H9 (cell line): ENCODE data around the gene SEPTIN3. TPM values are rescaled to one million over a fixed set of nuclear protein-coding genes. Genes with fewer than 3 reads are reported as not detected.
A peak's percentile ranks its signal among the peaks of the same experiment; 100 is the strongest.

Experiments
- DNase-seq: peaks from one replicate; pipeline ENCODE4 v3.0.0-alpha.2; 2017
- H2AFZ ChIP-seq: one replicate; pipeline ENCODE4 v1.6.1; 2013; ENCODE audit warnings: mild to moderate bottlenecking, low read length, control low read depth, moderate library complexity
- H2AK5ac ChIP-seq: 2 replicates; pipeline ENCODE4 v1.6.1; 2013; ENCODE audit warnings: low read length, control low read depth, mixed read lengths; ENCODE audit not compliant: insufficient read length
- H2BK120ac ChIP-seq: one replicate; pipeline ENCODE4 v1.6.1; 2013; ENCODE audit warnings: low read depth, mild to moderate bottlenecking, low read length, control low read depth, inconsistent platforms; ENCODE audit not compliant: poor library complexity, severe bottlenecking
- H2BK12ac ChIP-seq: 2 replicates; pipeline ENCODE4 v1.6.1; 2013; ENCODE audit warnings: low read length, control low read depth, mixed read lengths, low read depth; ENCODE audit not compliant: insufficient read length
- H2BK15ac ChIP-seq: 2 replicates; pipeline ENCODE4 v1.6.1; 2013; ENCODE audit warnings: low read depth, low read length, control low read depth
- H2BK20ac ChIP-seq: one replicate; pipeline ENCODE4 v1.6.1; 2013; ENCODE audit warnings: low read depth, mild to moderate bottlenecking, low read length, control low read depth, inconsistent platforms; ENCODE audit not compliant: poor library complexity, severe bottlenecking
- H2BK5ac ChIP-seq: 2 replicates; pipeline ENCODE4 v1.6.1; 2013; ENCODE audit warnings: low read length, control low read depth, mixed read lengths; ENCODE audit not compliant: insufficient read length
- H3K14ac ChIP-seq: 2 replicates; pipeline ENCODE4 v1.6.1; 2013; ENCODE audit warnings: low read length, control low read depth; ENCODE audit not compliant: insufficient read depth
- H3K18ac ChIP-seq: 2 replicates; pipeline ENCODE4 v1.6.1; 2013; ENCODE audit warnings: low read depth, mild to moderate bottlenecking, mixed read lengths, low read length, control low read depth; ENCODE audit not compliant: insufficient read length
- H3K23ac ChIP-seq: 2 replicates; pipeline ENCODE4 v1.6.1; 2013; ENCODE audit warnings: low read length, control low read depth, mixed read lengths, low read depth; ENCODE audit not compliant: insufficient read length
- H3K23me2 ChIP-seq: 2 replicates; pipeline ENCODE4 v1.6.1; 2013; ENCODE audit warnings: low read depth, mild to moderate bottlenecking, mixed read lengths, low read length, control low read depth; ENCODE audit not compliant: insufficient read length, poor library complexity, severe bottlenecking
- H3K27ac ChIP-seq: 2 replicates; pipeline ENCODE4 v1.5.1; 2013; ENCODE audit warnings: low read length, control low read depth, mixed read lengths, low read depth; ENCODE audit not compliant: insufficient read length
- H3K27me3 ChIP-seq: 2 replicates; pipeline ENCODE4 v1.6.1; 2013; ENCODE audit warnings: low read length, control low read depth, inconsistent platforms; ENCODE audit not compliant: insufficient read depth
- H3K4ac ChIP-seq: 2 replicates; pipeline ENCODE4 v1.6.1; 2013; ENCODE audit warnings: low read depth, mild to moderate bottlenecking, control low read depth, inconsistent platforms, low read length, moderate library complexity
- H3K4me1 ChIP-seq: 2 replicates; pipeline ENCODE4 v1.6.1; 2013; ENCODE audit warnings: low read length, control low read depth, inconsistent platforms; ENCODE audit not compliant: insufficient read depth
- H3K4me2 ChIP-seq: 2 replicates; pipeline ENCODE4 v1.6.1; 2013; ENCODE audit warnings: low read length, control low read depth, mixed read lengths; ENCODE audit not compliant: insufficient read length, insufficient read depth
- H3K56ac ChIP-seq: 2 replicates; pipeline ENCODE4 v1.6.1; 2013; ENCODE audit warnings: low read depth, mild to moderate bottlenecking, mixed read lengths, low read length, control low read depth; ENCODE audit not compliant: insufficient read length
- H3K79me1 ChIP-seq: 2 replicates; pipeline ENCODE4 v1.6.1; 2013; ENCODE audit warnings: low read depth, mild to moderate bottlenecking, moderate library complexity, low read length, control low read depth, inconsistent platforms; ENCODE audit not compliant: insufficient read depth, poor library complexity, severe bottlenecking
- H3K79me2 ChIP-seq: 2 replicates; pipeline ENCODE4 v1.6.1; 2013; ENCODE audit warnings: low read length, control low read depth, inconsistent platforms; ENCODE audit not compliant: insufficient read depth
- H3K9ac ChIP-seq: 2 replicates; pipeline ENCODE4 v1.6.1; 2013; ENCODE audit warnings: low read length, control low read depth, mixed read lengths; ENCODE audit not compliant: insufficient read length; ENCODE audit errors: extremely low read depth
- H3K9me3 ChIP-seq: one replicate; pipeline ENCODE4 v1.6.1; 2013; ENCODE audit warnings: low read depth, low read length, inconsistent platforms; ENCODE audit not compliant: control insufficient read depth
- H3T11ph ChIP-seq: one replicate; pipeline ENCODE4 v1.6.1; 2013; ENCODE audit warnings: mild to moderate bottlenecking, low read length, control low read depth, inconsistent platforms
- H4K20me1 ChIP-seq: one replicate; pipeline ENCODE4 v1.6.1; 2013; ENCODE audit not compliant: control insufficient read depth, insufficient read length, insufficient read depth
- H4K5ac ChIP-seq: 2 replicates; pipeline ENCODE4 v1.6.1; 2013; ENCODE audit warnings: low read depth, mild to moderate bottlenecking, mixed read lengths, low read length, control low read depth; ENCODE audit not compliant: insufficient read length
- H4K8ac ChIP-seq: replicated peaks from 2 replicates; pipeline ENCODE4 v1.6.1; 2013; ENCODE audit warnings: low read length, control low read depth, mixed read lengths, low read depth; ENCODE audit not compliant: insufficient read length
- H4K91ac ChIP-seq: 2 replicates; pipeline ENCODE4 v1.6.1; 2013; ENCODE audit warnings: low read depth, mild to moderate bottlenecking, moderate library complexity, mixed read lengths, low read length, control low read depth; ENCODE audit not compliant: insufficient read length
- H3K27ac Mint-ChIP-seq, 3 experiments: 2 replicates in 2 of 3; 3 replicates in 1 of 3; pipeline ENCODE4 v1.8.0; 2020 to 2021; ENCODE audit warnings: mixed read lengths in 3 of 3, mild to moderate bottlenecking in 1 of 3, moderate library complexity in 1 of 3
- H3K27me3 Mint-ChIP-seq: 2 replicates; pipeline ENCODE4 v1.8.0; 2021; ENCODE audit warnings: low read depth, mild to moderate bottlenecking, moderate library complexity, mixed read lengths
- H3K36me3 Mint-ChIP-seq, 3 experiments: 2 replicates in 2 of 3; 3 replicates in 1 of 3; pipeline ENCODE4 v1.8.0; 2020 to 2021; ENCODE audit warnings: low read depth in 3 of 3, mixed read lengths in 3 of 3; ENCODE audit not compliant: insufficient read depth in 1 of 3
- H3K4me1 Mint-ChIP-seq, 2 experiments: 2 replicates each; pipeline ENCODE4 v1.8.0; 2020; ENCODE audit warnings: mixed read lengths in 2 of 2
- H3K4me3 Mint-ChIP-seq, 2 experiments: 2 replicates in 1 of 2; 3 replicates in 1 of 2; pipeline ENCODE4 v1.8.0; 2020 to 2021; ENCODE audit warnings: mild to moderate bottlenecking in 2 of 2, mixed read lengths in 2 of 2, moderate library complexity in 1 of 2
- H3K9me3 Mint-ChIP-seq, 2 experiments: 2 replicates in 1 of 2; 3 replicates in 1 of 2; pipeline ENCODE4 v1.8.0; 2020; ENCODE audit warnings: mild to moderate bottlenecking in 2 of 2, mixed read lengths in 2 of 2, moderate library complexity in 1 of 2
- WGBS: extraction: QIAGEN DNeasy Blood & Tissue Kit; methylation state at CpG from one replicate; pipeline ENCODE4 v1.1.7; 2013; ENCODE audit warnings: missing lambda C conversion rate, low lambda C conversion rate, mixed read lengths; ENCODE audit not compliant: insufficient read length; ENCODE audit errors: extremely low coverage; 5-methylcytosine and 5-hydroxymethylcytosine counted together
- total RNA-seq: library from RNA; stranded (reverse); gene quantifications from 2 replicates; pipeline ENCODE4 v1.2.1, GENCODE V29; 2021
- TF ChIP-seq, protein P1 (sequence below): fragments of 200-600 bp; sonication (generic); conservative IDR thresholded peaks from 3 replicates; pipeline ENCODE4 v1.8.0; 2021; ENCODE audit warnings: antibody characterized with exemption, mild to moderate bottlenecking

Gene SEPTIN3
- total RNA-seq, 1 experiment from 2014 or later: 33.3 TPM

DNA sequence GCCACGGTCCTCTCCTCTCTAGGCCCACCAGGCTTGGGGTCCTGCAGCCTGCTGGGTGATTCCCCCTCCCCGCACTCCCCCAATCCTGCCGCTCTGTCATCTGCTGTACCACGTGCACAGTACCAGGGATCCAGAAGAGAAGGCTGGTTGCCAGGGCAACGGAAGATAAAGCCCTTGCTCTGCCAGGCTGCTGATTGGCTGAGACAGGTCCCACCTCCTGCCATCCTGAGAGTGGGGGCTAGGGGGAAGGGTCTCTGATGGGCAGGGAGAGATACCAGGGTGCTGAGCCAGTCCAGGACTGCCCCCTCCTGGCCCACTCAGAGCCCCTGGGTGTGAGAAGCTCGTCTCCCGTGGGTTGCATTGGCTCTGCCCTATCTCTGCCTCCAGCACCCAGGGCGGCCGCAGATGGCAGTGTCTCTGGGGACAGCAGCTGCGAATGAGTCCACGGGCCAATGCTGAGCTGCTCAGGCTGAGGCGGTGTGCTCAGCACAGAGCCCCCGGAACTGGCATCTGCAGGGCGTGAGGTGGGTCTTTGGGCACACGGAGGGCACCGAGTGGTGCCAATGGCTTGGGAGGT, 17.3 kb upstream of the SEPTIN3 start, which contains the start of gene SMIM45:
Gene SMIM45, plus strand, starts transcription at position 253 of the 577 bp plus-strand sequence.
- Histone ChIP-seq H3K14ac (no peak within 1 kb of the TSS), H4K5ac (no peak within 1 kb of the TSS), H2BK120ac (no peak within 1 kb of the TSS), H2BK5ac (no peak within 1 kb of the TSS), H2AK5ac (no peak within 1 kb of the TSS), H3K56ac (no peak within 1 kb of the TSS), H3K4me2 (no peak within 1 kb of the TSS), H3K4me1 (no peaks in the 10 kb centered on the region; the same call in 1 of the 2 replicates), H3K9me3 (no peaks in the 10 kb centered on the region), H3K27me3 (no peaks in the 10 kb centered on the region), H3K23me2 (no peaks in the 10 kb centered on the region), H3K4ac (no peak within 1 kb of the TSS), H3K79me1 (no peaks in the 10 kb centered on the region), H2BK12ac (no peak within 1 kb of the TSS), H2BK15ac (no peak within 1 kb of the TSS), H2AFZ (no peak within 1 kb of the TSS), H3K9ac (no peak within 1 kb of the TSS), H4K8ac (no peak within 1 kb of the TSS), H2BK20ac (no peak within 1 kb of the TSS), H3T11ph (no peak within 1 kb of the TSS), H4K20me1 (no peaks in the 10 kb centered on the region), H3K18ac (no peak within 1 kb of the TSS), H3K79me2 (no peaks in the 10 kb centered on the region), H3K23ac (no peak within 1 kb of the TSS), H3K27ac (no peak within 1 kb of the TSS), H4K91ac (no peak within 1 kb of the TSS)
- TF ChIP-seq, protein P1, sequence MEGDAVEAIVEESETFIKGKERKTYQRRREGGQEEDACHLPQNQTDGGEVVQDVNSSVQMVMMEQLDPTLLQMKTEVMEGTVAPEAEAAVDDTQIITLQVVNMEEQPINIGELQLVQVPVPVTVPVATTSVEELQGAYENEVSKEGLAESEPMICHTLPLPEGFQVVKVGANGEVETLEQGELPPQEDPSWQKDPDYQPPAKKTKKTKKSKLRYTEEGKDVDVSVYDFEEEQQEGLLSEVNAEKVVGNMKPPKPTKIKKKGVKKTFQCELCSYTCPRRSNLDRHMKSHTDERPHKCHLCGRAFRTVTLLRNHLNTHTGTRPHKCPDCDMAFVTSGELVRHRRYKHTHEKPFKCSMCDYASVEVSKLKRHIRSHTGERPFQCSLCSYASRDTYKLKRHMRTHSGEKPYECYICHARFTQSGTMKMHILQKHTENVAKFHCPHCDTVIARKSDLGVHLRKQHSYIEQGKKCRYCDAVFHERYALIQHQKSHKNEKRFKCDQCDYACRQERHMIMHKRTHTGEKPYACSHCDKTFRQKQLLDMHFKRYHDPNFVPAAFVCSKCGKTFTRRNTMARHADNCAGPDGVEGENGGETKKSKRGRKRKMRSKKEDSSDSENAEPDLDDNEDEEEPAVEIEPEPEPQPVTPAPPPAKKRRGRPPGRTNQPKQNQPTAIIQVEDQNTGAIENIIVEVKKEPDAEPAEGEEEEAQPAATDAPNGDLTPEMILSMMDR: peak; percentile 16; the same call in 2 of the 3 replicates
- DNase-seq: peak; percentile 74
- Mint-ChIP-seq H3K4me1 (peaks cover 14 to 40% of the 10 kb centered on the region in 2 experiments), H3K9me3 (no peaks in the 10 kb centered on the region), H3K4me3 (peak within 1 kb of the TSS in 1 of 2 experiments; percentile 36; a peak in 2 of 5 replicates), H3K27ac (peak within 1 kb of the TSS in 2 of 3 experiments; percentile 16 to 79; a peak in 3 of 7 replicates), H3K27me3 (peaks cover 5% of the 10 kb centered on the region), H3K36me3 (no peaks in the 10 kb centered on the region)
- WGBS: no CpG with 5 or more reads among the region's 16 CpGs
